Keratinocyte (primary cell): ENCODE measurements around the gene TTR. TPM values are rescaled to one million over a fixed set of nuclear protein-coding genes. Genes with fewer than 3 reads are reported as not detected.

Experiments used
- DNase-seq: peaks from one replicate; pipeline ENCODE4 v3.0.0-alpha.2; 2011; ENCODE audit warnings: low read depth, missing footprints, low spot score
- FAIRE-seq: peaks from 2 replicates; lab custom pipeline; 2011; peaks lifted over from hg19 to GRCh38; lab: Jason Lieb, UNC
- H2AFZ ChIP-seq: 2 replicates; pipeline ENCODE4 v1.6.0; 2012; ENCODE audit warnings: low read length, control low read depth, inconsistent platforms; ENCODE audit not compliant: control insufficient read depth
- H3K27ac ChIP-seq: 2 replicates; pipeline ENCODE4 v1.5.1; 2011; ENCODE audit warnings: low read length; ENCODE audit not compliant: control insufficient read depth, insufficient read depth
- H3K27me3 ChIP-seq: 3 replicates; pipeline ENCODE4 v1.6.0; 2011; ENCODE audit warnings: low read length; ENCODE audit not compliant: control insufficient read depth, insufficient read depth; ENCODE audit errors: extremely low read depth
- H3K36me3 ChIP-seq, 2 experiments: 2 replicates in 1 of 2; 3 replicates in 1 of 2; pipeline ENCODE4 v1.5.1; 2011; ENCODE audit warnings: low read length in 2 of 2, mild to moderate bottlenecking in 1 of 2; ENCODE audit not compliant: control insufficient read depth in 2 of 2, insufficient read depth in 2 of 2; ENCODE audit errors: extremely low read depth in 1 of 2
- H3K4me1 ChIP-seq: 3 replicates; pipeline ENCODE4 v1.5.1; 2011; ENCODE audit warnings: low read length; ENCODE audit not compliant: control insufficient read depth, insufficient read depth; ENCODE audit errors: extremely low read depth
- H3K4me2 ChIP-seq: 3 replicates; pipeline ENCODE4 v1.6.0; 2011; ENCODE audit warnings: low read depth, low read length; ENCODE audit not compliant: control insufficient read depth, insufficient read depth; ENCODE audit errors: extremely low read depth
- H3K4me3 ChIP-seq, 3 experiments: fragments of 200-600 bp in 1 of 3; sonication (generic) in 1 of 3; 2 replicates in 2 of 3; 3 replicates in 1 of 3; pipeline ENCODE4 v1.5.1; 2011 to 2016; ENCODE audit warnings: low read length in 3 of 3, mild to moderate bottlenecking in 3 of 3, control low read depth in 2 of 3, inconsistent platforms in 1 of 3, low read depth in 1 of 3, mixed read lengths in 1 of 3, mixed run types in 1 of 3, moderate library complexity in 1 of 3; ENCODE audit not compliant: control insufficient read depth in 2 of 3, insufficient read depth in 2 of 3; ENCODE audit errors: extremely low read depth in 1 of 3
- H3K79me2 ChIP-seq: 2 replicates; pipeline ENCODE4 v1.6.0; 2012; ENCODE audit warnings: low read length; ENCODE audit not compliant: control insufficient read depth, insufficient read depth
- H3K9ac ChIP-seq: 3 replicates; pipeline ENCODE4 v1.6.0; 2011; ENCODE audit warnings: low read length; ENCODE audit not compliant: control insufficient read depth, insufficient read depth; ENCODE audit errors: extremely low read depth
- H3K9me1 ChIP-seq: 3 replicates; pipeline ENCODE4 v1.6.0; 2011; ENCODE audit warnings: low read length; ENCODE audit not compliant: control insufficient read depth, insufficient read depth; ENCODE audit errors: extremely low read depth
- H3K9me3 ChIP-seq: 2 replicates; pipeline ENCODE4 v1.5.1; 2012; ENCODE audit warnings: low read depth, low read length; ENCODE audit not compliant: control insufficient read depth
- H4K20me1 ChIP-seq: 3 replicates; pipeline ENCODE4 v1.6.0; 2011; ENCODE audit warnings: low read length; ENCODE audit not compliant: control insufficient read depth, insufficient read depth; ENCODE audit errors: extremely low read depth
- EZH2 ChIP-seq: IDR thresholded peaks from one replicate; pipeline ENCODE4 v1.6.1; 2012; ENCODE audit warnings: inconsistent platforms, mild to moderate bottlenecking, low read length, moderate library complexity
- dilution Hi-C: fragments of 300-500 bp; cut with MboI; formaldehyde crosslinking; loops from one replicate; pipeline ENCODE4 v1.7.0; 2020; ENCODE audit warnings: low sequenced_read_pairs; ENCODE audit not compliant: extremely low pct_ligation_motif_present
- polyA plus RNA-seq, 5 experiments: library from polyadenylated mRNA; depleted of rRNA in 3 of 5; stranded (reverse) in 3 of 5; stranded (forward) in 1 of 5; unstranded in 1 of 5; fragments of >200 nt; gene quantifications; 1 replicate in 1 of 5; 2 replicates in 3 of 5; 3 replicates in 1 of 5; pipeline versions ENCODE4 v1.2.1 to v1.2.3, GENCODE V29; 2011 to 2012; ENCODE audit warnings: missing spikeins in 2 of 5, low read depth in 1 of 5, low replicate concordance in 1 of 5
- TF ChIP-seq, protein P1 (sequence below), 3 experiments: IDR thresholded peaks in 1 of 3; conservative IDR thresholded peaks in 1 of 3; optimal IDR thresholded peaks in 1 of 3; 2 replicates in 2 of 3; 3 replicates in 1 of 3; pipeline versions ENCODE3 to v1.5.1; 2011; ENCODE audit warnings: low read length in 3 of 3, mild to moderate bottlenecking in 3 of 3, moderate library complexity in 2 of 3, control low read depth in 1 of 3, inconsistent platforms in 1 of 3; ENCODE audit not compliant: insufficient read depth in 2 of 3; ENCODE audit errors: extremely low read depth in 1 of 3

TTR gene
- polyA plus RNA-seq, 1 donor (not counting 4 experiments of a cell fraction or from before 2014, with no cell fraction given): not detected

DNA sequence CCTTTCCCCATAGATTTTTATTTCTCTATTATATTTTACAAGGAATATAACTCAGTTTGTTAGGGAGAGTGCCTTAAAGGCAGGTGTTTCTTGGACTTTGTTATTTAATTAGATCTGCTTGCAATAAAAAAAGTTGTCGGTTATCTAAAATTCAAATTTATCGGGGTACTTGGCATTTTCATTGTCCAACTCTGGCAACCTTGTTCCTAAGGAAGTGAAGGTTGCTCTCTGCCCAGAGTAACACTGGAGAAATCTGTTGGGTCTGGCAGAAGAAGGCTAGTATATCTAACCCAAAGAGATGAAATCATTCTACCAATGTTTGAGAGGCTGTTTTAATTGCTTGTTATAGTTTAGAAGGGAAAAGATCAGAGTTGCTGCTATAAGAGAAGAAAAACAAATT, 42.8 kb upstream of the TTR start:
- no peaks in the 10 kb centered on the region for H3K9me3 ChIP-seq
- no peaks in the 10 kb centered on the region for H4K20me1 ChIP-seq
- H3K27ac ChIP-seq: no peak overlapping the region
- no peak for FAIRE-seq
- no peak overlapping the region for H3K4me2 ChIP-seq
- no peak for TF ChIP-seq EZH2
- TF ChIP-seq, protein P1, sequence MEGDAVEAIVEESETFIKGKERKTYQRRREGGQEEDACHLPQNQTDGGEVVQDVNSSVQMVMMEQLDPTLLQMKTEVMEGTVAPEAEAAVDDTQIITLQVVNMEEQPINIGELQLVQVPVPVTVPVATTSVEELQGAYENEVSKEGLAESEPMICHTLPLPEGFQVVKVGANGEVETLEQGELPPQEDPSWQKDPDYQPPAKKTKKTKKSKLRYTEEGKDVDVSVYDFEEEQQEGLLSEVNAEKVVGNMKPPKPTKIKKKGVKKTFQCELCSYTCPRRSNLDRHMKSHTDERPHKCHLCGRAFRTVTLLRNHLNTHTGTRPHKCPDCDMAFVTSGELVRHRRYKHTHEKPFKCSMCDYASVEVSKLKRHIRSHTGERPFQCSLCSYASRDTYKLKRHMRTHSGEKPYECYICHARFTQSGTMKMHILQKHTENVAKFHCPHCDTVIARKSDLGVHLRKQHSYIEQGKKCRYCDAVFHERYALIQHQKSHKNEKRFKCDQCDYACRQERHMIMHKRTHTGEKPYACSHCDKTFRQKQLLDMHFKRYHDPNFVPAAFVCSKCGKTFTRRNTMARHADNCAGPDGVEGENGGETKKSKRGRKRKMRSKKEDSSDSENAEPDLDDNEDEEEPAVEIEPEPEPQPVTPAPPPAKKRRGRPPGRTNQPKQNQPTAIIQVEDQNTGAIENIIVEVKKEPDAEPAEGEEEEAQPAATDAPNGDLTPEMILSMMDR (optimal IDR thresholded peaks at IDR 0.05 in 1 of 3, IDR thresholded peaks at IDR 0.05 in 1 of 3, conservative IDR thresholded peaks at IDR 0.05 in 1 of 3; ENCODE audit: extremely low read depth in 1 of 3, insufficient read depth in 2 of 3, low read length in 3 of 3): no peak
- H2AFZ ChIP-seq: no peak overlapping the region
- no peak overlapping the region for H3K9ac ChIP-seq
- H3K36me3 ChIP-seq: peaks cover 13 to 14% of the 10 kb centered on the region in 2 experiments
- no peaks in the 10 kb centered on the region for H3K9me1 ChIP-seq
- no peak overlapping the region for H3K4me3 ChIP-seq
- H3K4me1 ChIP-seq: no peaks in the 10 kb centered on the region
- H3K79me2 ChIP-seq: no peaks in the 10 kb centered on the region
- no peak for DNase-seq
- H3K27me3 ChIP-seq: no peaks in the 10 kb centered on the region
- dilution Hi-C loops: no loop called here

DNA sequence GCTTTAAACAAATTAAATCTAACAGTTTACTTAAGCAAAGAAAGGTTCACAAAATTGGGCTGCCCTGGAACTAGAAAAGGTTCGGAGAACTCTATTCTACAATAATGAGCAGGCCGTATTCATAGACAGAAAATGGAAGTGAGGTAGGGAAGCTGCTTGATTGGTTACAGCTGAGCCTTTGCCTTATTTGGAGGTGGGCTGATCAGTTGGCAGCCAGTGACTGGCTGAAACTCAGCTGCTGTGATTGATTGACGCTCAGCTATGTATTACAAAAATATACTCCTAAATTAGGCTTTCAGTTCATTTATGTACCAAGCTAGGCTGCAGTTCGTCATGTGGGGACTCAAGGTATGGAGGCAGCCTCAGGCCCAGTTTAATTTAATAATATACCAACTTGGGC, 42.3 kb upstream of the TTR start:
- Histone ChIP-seq H3K27me3 (no peaks in the 10 kb centered on the region), H3K27ac (no peak overlapping the region), H3K36me3 (peaks cover 13 to 14% of the 10 kb centered on the region in 2 experiments), H3K9me3 (no peaks in the 10 kb centered on the region), H3K9me1 (no peaks in the 10 kb centered on the region), H3K4me2 (no peak overlapping the region), H3K79me2 (no peaks in the 10 kb centered on the region), H3K4me3 (no peak overlapping the region), H4K20me1 (no peaks in the 10 kb centered on the region), H2AFZ (no peak overlapping the region), H3K4me1 (no peaks in the 10 kb centered on the region), H3K9ac (no peak overlapping the region)
- DNase-seq (no peak), FAIRE-seq (no peak)
- TF ChIP-seq, protein P1 (optimal IDR thresholded peaks at IDR 0.05 in 1 of 3, IDR thresholded peaks at IDR 0.05 in 1 of 3, conservative IDR thresholded peaks at IDR 0.05 in 1 of 3; ENCODE audit: extremely low read depth in 1 of 3, insufficient read depth in 2 of 3, low read length in 3 of 3): no peak
- TF ChIP-seq EZH2: no peak
- dilution Hi-C loops: no loop called here
